ENCODE measurements around the gene ACBD6.

- TF ChIP-seq REPIN1 (tag by site-specific recombination; IDR thresholded peaks at IDR 0.05; ENCODE audit: low read depth), result no peak
- TF ChIP-seq, protein P1, sequence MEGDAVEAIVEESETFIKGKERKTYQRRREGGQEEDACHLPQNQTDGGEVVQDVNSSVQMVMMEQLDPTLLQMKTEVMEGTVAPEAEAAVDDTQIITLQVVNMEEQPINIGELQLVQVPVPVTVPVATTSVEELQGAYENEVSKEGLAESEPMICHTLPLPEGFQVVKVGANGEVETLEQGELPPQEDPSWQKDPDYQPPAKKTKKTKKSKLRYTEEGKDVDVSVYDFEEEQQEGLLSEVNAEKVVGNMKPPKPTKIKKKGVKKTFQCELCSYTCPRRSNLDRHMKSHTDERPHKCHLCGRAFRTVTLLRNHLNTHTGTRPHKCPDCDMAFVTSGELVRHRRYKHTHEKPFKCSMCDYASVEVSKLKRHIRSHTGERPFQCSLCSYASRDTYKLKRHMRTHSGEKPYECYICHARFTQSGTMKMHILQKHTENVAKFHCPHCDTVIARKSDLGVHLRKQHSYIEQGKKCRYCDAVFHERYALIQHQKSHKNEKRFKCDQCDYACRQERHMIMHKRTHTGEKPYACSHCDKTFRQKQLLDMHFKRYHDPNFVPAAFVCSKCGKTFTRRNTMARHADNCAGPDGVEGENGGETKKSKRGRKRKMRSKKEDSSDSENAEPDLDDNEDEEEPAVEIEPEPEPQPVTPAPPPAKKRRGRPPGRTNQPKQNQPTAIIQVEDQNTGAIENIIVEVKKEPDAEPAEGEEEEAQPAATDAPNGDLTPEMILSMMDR (tag by site-specific recombination; IDR thresholded peaks at IDR 0.05), result no peak
- no peak for TF ChIP-seq ZNF555 (tag by site-specific recombination; conservative IDR thresholded peaks at IDR 0.05)
- no peak for TF ChIP-seq ZSCAN16 (tag by site-specific recombination; IDR thresholded peaks at IDR 0.05)
- TF ChIP-seq ELK4 (IDR thresholded peaks at IDR 0.05; ENCODE audit: borderline replicate concordance, low read depth, low read length), result no peak
- TF ChIP-seq, protein P2, sequence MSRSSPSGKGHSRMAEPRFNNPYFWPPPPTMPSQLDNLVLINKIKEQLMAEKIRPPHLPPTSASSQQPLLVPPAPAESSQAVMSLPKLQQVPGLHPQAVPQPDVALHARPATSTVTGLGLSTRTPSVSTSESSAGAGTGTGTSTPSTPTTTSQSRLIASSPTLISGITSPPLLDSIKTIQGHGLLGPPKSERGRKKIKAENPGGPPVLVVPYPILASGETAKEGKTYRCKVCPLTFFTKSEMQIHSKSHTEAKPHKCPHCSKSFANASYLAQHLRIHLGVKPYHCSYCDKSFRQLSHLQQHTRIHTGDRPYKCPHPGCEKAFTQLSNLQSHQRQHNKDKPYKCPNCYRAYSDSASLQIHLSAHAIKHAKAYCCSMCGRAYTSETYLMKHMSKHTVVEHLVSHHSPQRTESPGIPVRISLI (tag by site-specific recombination; IDR thresholded peaks at IDR 0.05), result no peak
- no peak for TF ChIP-seq ZNF24 (tag by site-specific recombination; IDR thresholded peaks at IDR 0.05)
These were observed 62.0 kb downstream of the ACBD6 start for GRCh38 chr1:180440335-180440734.

Measured in HEK293 (cell line).